Fibroblast of mammary gland (primary cell): ENCODE results near the gene ACAA2.
"Not testable (repeated sequence)": the region's sequence is repeated elsewhere in the genome, so short reads cannot be mapped to it uniquely, and the experiment has no call there.

Source experiments
- DNase-seq: peaks from one replicate; pipeline ENCODE4 v3.0.0-alpha.2; 2010; ENCODE audit warnings: low read depth
- H3K4me3 ChIP-seq: 2 replicates; pipeline ENCODE4 v1.5.1; 2011; ENCODE audit warnings: low read depth, mild to moderate bottlenecking, low read length, moderate library complexity; ENCODE audit not compliant: control insufficient read depth
- TF ChIP-seq, protein P1 (sequence below): conservative IDR thresholded peaks from 2 replicates; pipeline ENCODE4 v1.5.1; 2011; ENCODE audit warnings: low read depth, low read length, inconsistent platforms; ENCODE audit not compliant: control insufficient read depth, insufficient read depth

The ACAA2 gene

DNA sequence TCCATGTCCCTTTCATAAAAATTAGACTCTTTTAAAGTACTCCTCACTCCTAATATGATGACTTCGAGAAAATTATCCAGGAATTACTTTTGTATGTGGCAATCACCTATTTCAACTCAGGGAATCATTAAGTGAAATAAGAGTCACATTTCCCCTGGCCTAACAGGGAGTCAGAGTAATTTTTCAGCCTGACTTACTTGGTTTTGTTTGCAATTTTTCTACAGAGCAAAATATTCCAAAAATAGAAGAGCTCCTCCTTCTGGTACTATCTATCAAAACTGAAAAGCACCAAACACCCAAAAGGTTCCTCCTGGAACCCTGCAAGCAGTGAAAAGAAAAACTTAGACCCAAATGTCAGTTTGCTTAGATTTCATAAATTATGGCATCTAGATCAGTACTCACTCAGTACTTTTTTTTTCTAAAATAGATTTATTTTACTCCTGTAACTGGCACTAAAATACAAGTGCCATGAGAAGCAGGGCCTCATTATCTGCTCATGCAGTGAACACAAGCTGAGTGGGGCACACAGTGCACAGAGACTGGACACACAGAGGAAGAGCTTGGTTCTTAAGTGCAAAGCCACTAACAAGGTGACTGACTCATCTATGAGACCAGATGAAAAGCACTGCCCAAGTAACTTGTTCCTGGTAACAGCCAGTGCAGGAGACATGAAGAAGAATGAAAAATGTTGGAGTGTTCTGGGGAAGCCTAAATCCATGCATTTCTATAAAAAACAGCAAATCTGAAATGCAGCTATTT, 28.7 kb downstream of the ACAA2 start:
- TF ChIP-seq, protein P1, sequence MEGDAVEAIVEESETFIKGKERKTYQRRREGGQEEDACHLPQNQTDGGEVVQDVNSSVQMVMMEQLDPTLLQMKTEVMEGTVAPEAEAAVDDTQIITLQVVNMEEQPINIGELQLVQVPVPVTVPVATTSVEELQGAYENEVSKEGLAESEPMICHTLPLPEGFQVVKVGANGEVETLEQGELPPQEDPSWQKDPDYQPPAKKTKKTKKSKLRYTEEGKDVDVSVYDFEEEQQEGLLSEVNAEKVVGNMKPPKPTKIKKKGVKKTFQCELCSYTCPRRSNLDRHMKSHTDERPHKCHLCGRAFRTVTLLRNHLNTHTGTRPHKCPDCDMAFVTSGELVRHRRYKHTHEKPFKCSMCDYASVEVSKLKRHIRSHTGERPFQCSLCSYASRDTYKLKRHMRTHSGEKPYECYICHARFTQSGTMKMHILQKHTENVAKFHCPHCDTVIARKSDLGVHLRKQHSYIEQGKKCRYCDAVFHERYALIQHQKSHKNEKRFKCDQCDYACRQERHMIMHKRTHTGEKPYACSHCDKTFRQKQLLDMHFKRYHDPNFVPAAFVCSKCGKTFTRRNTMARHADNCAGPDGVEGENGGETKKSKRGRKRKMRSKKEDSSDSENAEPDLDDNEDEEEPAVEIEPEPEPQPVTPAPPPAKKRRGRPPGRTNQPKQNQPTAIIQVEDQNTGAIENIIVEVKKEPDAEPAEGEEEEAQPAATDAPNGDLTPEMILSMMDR, result peak; percentile 42
- peak; percentile 67 for DNase-seq

DNA sequence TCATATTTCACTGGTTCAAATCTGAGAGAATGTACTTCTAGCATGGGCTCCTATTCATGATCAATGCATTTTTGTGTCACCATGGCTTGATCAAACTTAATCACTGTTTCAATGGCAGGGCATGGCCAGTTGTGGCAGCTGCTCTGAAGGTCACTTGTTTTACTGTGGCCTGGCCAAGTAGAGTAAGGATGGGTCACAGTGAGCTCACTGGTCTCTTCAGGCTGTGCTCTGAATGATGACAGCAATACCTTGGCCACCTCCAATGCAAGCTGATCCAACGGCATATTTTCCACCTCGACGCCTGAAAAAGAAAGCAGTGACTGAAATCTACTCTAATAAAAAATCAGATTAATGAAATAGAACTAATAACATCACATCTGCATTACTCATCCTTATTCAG, 29.7 kb downstream of the ACAA2 start:
- not testable (repeated sequence) for DNase-seq, H3K4me3 ChIP-seq

More for the DNA sequence above, 28.7 kb downstream of the ACAA2 start:
- no peak overlapping the region for H3K4me3 ChIP-seq

DNA sequence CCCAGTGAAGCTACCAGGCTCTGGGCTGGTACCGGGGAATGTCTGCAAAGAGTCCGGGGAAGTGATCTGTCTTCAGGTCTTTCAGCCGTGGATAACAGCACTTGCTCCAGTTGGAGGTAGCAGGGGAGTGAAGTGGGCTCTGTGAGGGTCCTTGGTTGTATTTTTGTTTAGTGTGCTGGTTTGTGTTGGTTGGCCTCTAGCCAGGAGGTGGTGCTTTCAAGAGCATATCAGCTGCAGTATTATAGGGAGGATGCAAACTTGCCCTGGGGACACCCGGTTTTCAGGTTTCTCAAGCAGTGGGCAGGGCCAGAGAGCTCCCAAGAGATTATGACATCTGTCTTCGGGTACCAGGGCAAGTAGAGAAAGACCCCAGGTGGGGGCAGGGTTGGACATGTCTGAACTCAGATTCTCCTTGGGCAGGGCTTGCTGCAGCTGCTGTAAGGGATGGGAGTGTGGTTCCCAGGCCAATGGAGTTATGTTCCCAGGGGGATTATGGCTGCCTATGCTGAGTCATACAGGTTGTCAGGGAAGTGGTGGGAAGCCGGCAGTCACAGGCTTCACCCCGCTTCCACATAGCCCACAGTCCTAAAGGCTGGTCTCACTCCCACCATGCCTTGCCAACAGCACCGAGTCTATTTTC, 34.4 kb downstream of the ACAA2 start:
- no peak overlapping the region for H3K4me3 ChIP-seq
- DNase-seq, result peak; percentile 34
- TF ChIP-seq, protein P1, result no peak

DNA sequence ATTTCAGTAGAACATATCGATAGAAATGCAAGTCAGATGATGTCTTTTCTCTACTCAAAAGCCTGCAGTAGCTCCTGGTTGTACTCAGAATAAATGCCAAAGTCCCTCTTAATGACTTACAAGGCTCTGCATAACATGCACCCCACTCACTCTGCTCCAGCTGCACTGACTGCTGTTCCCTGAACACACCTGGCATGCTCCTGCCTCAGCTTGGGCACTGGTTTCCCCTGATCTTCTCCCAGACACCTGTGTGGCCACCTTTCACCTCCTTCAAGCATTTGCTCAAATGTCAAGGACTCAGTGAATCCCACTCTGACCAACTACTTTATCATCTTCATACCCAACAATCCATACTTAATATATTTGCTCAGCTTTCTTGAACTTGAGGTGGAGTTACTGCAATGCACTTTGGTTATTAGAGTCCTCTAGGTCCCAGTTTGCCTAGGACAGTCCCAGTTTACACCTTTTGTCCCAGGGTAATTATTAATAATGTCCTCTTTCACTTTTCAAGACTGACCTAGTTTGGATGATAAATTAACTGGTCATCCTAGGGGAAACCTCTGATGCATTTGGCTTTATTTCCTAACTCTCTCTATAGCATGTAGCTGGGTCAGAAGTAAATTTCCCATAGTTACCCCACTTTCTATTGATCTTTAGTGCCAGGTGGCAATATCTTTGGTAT, 44.1 kb downstream of the ACAA2 start:
- TF ChIP-seq, protein P1, result no peak
- DNase-seq, result no peak
- no peak overlapping the region for H3K4me3 ChIP-seq

DNA sequence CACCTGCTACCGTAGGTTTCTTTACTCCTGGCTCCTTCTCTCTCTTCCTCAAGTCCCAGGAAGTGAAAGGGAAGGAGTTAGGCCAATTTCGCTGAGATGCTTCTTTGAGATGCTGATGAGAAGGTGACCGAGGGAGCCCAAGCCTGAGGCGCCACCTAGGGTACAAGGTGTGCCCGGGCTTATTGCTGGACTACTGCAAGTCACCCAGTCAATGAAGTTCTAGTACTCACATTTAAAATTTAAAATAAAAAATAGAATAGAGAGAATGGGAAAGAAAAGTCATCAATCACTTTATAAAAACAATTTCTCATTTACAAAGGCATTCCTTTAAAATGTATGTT, 45.3 kb downstream of the ACAA2 start:
- DNase-seq, result peak; percentile 68
- TF ChIP-seq, protein P1, result peak; percentile 67
- no peak overlapping the region for H3K4me3 ChIP-seq

DNA sequence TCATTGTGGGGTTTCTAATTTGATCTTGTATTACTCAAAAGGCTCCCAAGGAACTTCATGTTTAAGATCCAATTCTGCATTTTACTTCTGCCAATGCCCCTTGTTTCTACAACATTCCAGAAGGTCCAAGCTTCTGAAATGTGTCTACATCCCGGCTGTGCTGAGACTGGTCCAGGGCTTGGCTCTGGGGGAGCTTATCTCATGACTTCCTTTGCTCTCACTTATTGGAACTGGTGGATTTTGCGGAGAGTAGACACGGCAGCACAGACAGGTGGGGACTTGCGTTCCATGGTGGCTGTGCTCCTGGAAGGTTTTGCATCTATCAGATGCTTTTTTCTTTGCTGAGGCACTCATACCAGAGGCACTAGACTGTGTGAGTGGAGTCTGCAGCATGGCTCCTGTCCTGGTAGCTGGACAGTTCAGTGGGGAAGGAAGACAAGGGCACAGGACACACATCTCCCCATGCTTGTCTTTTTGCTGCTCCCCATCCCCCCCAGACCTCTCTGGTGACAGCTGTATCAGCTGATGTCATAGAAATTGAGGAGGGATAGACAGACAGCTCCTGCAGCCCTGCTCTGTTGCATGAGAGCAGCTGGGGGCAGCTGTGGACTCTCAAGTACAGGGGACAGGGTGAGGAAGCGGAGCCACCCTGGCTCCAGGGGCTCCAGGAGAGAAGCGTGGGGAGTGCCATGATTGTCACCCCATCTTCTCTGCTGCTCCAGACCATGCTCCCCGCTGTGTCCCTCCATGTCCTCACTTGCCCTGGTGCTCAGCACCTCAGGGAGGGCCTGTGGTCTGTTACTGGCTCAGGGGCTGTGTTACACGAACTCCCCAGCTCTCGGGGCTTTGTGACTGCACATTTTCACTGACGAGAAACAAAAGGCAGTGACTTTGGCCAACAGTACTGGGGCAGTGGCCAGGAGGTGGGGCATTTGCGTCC, 46.0 kb downstream of the ACAA2 start:
- no peak for DNase-seq
- no peak overlapping the region for H3K4me3 ChIP-seq
- TF ChIP-seq, protein P1, result no peak
